ENCODE measurements around the gene POLR2E.

GRCh38 chr19:1113030-1113985 lies 18.1 kb upstream of the POLR2E start:
- TF ChIP-seq CTCF (IDR thresholded peaks at IDR 0.05) (peak; percentile 96 to 99 (median 97)), POLR2A (IDR thresholded peaks at IDR 0.05) (peak in 1 of 2 donors; percentile 61)
